Fibroblast of lung (primary cell): ENCODE results near the gene BSND.

Source experiments
- CTCF ChIP-seq, 2 donors: IDR thresholded peaks in 1 of 2; conservative IDR thresholded peaks in 1 of 2; 1 replicate in 1 of 2; 2 replicates in 1 of 2; pipeline ENCODE4 v1.5.1; 2011 to 2012; ENCODE audit warnings: low read length in 2 of 2, control low read depth in 1 of 2, inconsistent platforms in 1 of 2, low read depth in 1 of 2, mild to moderate bottlenecking in 1 of 2
- EZH2 ChIP-seq: IDR thresholded peaks from 2 replicates; pipeline ENCODE4 v1.5.1; 2012; ENCODE audit warnings: low read length, control low read depth, mild to moderate bottlenecking; ENCODE audit errors: missing control alignments

- TF ChIP-seq CTCF (conservative IDR thresholded peaks at IDR 0.05 in 1 of 2, IDR thresholded peaks at IDR 0.05 in 1 of 2; ENCODE audit: low read depth in 1 of 2, low read length in 2 of 2): no peak
- TF ChIP-seq EZH2: no peak
Observed at GRCh38 chr1:55057956-55058298, 59.2 kb downstream of the BSND start.
